GM10266 (cell line): ENCODE measurements around the gene ZNF575.
A peak's percentile ranks its signal among the peaks of the same experiment; 100 is the strongest.

Source experiments
- DNase-seq: peaks from one replicate; pipeline ENCODE4 v3.0.0; 2012; ENCODE audit errors: extremely low spot score
- TF ChIP-seq, protein P1 (sequence below): IDR thresholded peaks from 2 replicates; pipeline ENCODE4 v1.5.1; 2012; ENCODE audit warnings: mild to moderate bottlenecking, low read depth; ENCODE audit not compliant: control insufficient read depth, insufficient read depth; ENCODE audit errors: missing control alignments

Gene ZNF575, protein sequence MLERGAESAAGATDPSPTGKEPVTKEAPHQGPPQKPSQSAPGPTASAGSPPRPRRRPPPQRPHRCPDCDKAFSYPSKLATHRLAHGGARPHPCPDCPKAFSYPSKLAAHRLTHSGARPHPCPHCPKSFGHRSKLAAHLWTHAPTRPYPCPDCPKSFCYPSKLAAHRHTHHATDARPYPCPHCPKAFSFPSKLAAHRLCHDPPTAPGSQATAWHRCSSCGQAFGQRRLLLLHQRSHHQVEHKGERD

DNA sequence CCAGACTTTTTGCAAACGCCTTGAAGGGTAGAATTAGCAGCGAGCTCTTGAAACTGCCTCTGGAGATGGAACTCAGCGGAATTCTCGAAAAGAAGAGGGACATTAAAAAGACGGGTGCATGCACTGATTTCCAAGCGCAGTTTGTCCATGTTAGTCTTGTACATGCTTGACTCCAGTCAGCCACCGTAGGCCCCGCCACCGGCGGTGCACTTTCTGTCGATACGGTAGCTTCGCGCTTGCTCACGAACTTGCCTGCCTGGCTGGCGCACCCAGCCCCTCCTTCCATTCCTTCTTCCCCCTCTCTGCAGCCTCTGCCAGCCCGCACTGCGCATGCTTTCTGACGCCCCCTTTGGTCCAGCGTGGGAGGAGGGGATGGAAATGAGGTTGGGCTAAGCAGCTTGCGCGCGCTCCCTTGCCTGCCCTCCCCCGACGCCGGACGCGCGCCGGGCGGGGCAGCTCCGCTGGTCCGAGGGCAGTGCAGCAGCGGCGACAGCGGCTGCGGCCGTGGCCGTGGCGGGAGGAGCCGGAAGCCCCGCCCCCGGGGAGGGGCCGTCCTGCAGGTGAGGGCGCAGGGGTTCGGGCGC, at the start of gene ZNF575:
ZNF575 (plus strand) TSS at position 227 of the 584 bp plus-strand sequence. CDS start 1,235 bp downstream, outside the sequence.
- TF ChIP-seq, protein P1, sequence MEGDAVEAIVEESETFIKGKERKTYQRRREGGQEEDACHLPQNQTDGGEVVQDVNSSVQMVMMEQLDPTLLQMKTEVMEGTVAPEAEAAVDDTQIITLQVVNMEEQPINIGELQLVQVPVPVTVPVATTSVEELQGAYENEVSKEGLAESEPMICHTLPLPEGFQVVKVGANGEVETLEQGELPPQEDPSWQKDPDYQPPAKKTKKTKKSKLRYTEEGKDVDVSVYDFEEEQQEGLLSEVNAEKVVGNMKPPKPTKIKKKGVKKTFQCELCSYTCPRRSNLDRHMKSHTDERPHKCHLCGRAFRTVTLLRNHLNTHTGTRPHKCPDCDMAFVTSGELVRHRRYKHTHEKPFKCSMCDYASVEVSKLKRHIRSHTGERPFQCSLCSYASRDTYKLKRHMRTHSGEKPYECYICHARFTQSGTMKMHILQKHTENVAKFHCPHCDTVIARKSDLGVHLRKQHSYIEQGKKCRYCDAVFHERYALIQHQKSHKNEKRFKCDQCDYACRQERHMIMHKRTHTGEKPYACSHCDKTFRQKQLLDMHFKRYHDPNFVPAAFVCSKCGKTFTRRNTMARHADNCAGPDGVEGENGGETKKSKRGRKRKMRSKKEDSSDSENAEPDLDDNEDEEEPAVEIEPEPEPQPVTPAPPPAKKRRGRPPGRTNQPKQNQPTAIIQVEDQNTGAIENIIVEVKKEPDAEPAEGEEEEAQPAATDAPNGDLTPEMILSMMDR, result no peak
- peak; percentile 96 for DNase-seq

DNA sequence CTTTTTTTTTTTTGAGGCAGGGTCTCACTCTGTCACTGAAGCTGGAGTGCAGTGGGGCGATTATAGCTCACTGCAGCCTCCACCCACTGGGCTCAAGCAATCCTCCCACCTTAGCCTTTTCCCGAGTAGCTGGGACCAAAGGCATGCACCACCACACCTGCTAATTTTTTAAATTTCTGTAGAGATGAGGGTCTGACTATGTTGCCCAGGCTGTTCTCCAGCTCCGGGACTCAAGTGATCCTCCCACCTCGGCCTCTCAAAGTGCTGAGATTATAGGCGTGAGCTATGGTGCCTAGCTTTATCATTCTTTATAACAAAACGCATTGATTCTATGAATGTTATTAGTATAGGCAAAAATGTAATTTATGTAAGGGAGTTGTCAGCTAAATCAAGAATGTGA, 49.7 kb upstream of the ZNF575 start:
- TF ChIP-seq, protein P1, result no peak
- no peak for DNase-seq

DNA sequence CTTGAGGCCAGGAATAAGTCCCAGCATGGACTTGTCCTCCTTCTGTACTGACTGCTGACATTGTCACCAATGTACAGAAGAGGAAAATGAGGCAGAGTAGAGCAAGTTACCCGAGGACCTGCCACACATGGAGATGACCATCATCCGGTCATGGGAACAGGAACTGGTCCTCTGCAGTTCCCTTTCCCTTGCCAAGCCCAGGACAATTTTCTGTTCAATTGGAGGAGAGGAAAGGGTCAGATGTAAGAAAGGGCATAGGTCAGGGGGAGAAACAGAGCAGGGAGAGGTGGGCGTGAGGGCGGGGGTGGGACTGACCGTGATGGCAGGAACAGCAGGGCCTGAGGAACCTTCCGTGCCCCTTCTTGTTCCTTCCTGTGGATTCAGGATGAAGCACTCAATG, 47.0 kb upstream of the ZNF575 start:
- TF ChIP-seq, protein P1, result no peak
- no peak for DNase-seq

DNA sequence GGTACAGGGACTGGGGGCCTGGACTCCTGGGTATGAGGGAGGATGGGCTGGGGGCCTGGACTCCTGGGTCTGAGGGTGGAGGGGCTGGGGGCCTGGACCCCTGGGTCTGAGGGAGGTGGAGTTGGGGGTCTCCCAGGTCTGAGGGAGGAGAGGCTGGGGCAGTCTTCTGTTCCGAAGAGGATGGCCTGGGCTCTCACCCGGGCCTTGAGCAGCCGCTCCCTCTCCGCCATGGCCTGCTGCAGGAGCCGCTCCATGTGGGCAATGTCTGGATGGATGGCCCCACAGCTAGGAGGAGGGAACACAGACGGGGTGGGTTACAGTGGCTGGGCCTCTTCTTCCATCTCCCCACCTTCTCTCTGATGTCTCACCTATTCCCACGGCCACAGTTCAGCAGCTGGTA, 46.6 kb upstream of the ZNF575 start:
- no peak for DNase-seq
- TF ChIP-seq, protein P1, result no peak

DNA sequence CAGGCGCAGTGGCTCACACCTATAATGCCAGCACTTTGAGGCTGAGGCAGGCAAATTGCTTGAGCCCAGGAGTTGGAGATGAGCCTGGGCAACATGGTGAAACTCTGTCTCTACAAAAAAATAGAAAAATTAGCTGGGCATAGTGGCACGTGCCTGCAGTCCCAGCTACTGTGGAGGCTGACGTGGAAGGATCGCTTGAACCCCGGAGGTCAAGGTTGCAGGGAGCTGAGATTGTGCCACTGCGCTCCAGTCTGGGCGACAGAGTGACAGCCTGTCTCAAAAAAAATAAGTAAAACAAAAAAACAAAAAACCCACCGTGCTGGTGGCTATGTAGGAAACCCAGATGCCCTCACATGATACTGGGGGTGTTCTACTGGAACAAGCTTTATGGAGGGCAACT, 44.8 kb upstream of the ZNF575 start:
- TF ChIP-seq, protein P1, result no peak
- DNase-seq, result no peak

DNA sequence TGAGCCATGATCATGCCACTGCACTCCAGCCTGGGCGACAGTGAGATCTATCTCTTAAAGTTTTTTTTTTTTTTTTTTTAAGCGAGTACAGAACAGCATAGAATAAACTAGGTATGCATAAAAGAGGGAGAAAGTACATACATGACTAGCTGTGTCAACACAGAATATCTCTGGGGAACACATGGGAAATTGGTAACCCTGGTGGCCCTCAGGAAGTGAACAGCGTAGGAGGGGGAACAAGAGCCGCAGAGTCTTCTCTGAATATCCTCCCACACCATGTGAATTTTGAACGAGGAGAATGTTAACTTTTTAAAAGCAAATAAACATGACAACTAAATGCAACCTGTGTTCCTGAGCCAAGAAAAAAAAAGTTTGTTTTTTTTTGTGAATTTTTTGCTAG, 43.7 kb upstream of the ZNF575 start:
- DNase-seq, result peak; percentile 68
- TF ChIP-seq, protein P1, result no peak

DNA sequence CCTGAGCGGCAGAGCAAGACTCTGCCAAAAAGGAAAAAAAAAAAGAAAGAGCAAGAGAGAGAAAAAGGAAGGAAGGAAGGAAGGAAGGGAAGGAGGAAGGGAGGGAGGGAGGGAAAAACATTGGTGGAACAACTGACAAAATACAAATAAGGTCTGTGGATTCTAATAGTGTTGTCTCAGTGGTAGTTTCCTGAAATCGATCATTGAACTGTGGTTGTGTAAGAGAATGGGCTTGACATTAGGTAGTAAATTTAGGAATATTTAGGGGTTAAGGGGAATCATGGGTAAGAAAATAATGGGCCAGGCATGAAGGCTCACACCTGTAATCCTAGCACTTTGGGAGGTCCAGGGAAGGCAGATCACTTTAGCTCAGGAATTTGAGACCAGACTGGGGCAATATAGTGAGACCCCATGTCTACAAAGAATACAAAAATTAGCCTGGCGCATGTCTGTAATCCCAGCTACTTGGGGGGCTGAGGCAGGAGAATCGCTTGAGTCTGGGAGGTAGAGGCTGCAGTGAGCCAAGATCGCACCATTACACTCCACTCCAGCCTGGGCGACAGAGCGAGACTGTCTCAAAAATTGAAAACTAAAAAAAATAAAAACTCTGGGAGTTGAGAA, 42.9 kb upstream of the ZNF575 start:
- TF ChIP-seq, protein P1, result no peak
- no peak for DNase-seq
